GM19328 (cell line): ENCODE data around the gene HIRA.

Experiments used
- ATAC-seq: cut with Tn5 transposase; IDR thresholded peaks from one replicate; pipeline ENCODE4 v1.9.1; 2021; ENCODE audit warnings: mild to moderate bottlenecking, moderate library complexity; ENCODE audit not compliant: unreplicated experiment

The HIRA gene

GRCh38 chr22:19358195-19358594 lies 73.3 kb downstream of the HIRA start:
- ATAC-seq: no peak

GRCh38 chr22:19357270-19358105 lies 74.0 kb downstream of the HIRA start:
- ATAC-seq: no peak

- ATAC-seq: no peak
These were observed 74.7 kb downstream of the HIRA start for GRCh38 chr22:19356708-19357269.

GRCh38 chr22:19355413-19356157 lies 75.9 kb downstream of the HIRA start:
- ATAC-seq: no peak

GRCh38 chr22:19354201-19354600 lies 77.3 kb downstream of the HIRA start:
- ATAC-seq: no peak

GRCh38 chr22:19353363-19354131 lies 78.0 kb downstream of the HIRA start:
- ATAC-seq: no peak

- no peak for ATAC-seq
These were observed 78.8 kb downstream of the HIRA start for GRCh38 chr22:19352766-19353165.

GRCh38 chr22:19352217-19352616 lies 79.3 kb downstream of the HIRA start:
- ATAC-seq: no peak

- no peak for ATAC-seq
These were observed 79.9 kb downstream of the HIRA start for GRCh38 chr22:19351604-19352003.

- no peak for ATAC-seq
These were observed 80.6 kb downstream of the HIRA start for GRCh38 chr22:19350947-19351346.

GRCh38 chr22:19350476-19350859 lies 81.1 kb downstream of the HIRA start:
- ATAC-seq: no peak

- ATAC-seq: no peak
These were observed 81.6 kb downstream of the HIRA start for GRCh38 chr22:19349778-19350475.

GRCh38 chr22:19346677-19347265 lies 84.8 kb downstream of the HIRA start:
- no peak for ATAC-seq

- ATAC-seq: no peak
These were observed 87.1 kb downstream of the HIRA start for GRCh38 chr22:19344420-19344819.

GRCh38 chr22:19343470-19343869 lies 88.1 kb downstream of the HIRA start:
- ATAC-seq: no peak

- no peak for ATAC-seq
These were observed 90.0 kb downstream of the HIRA start for GRCh38 chr22:19341500-19341899.

GRCh38 chr22:19337137-19337536 lies 94.4 kb downstream of the HIRA start:
- no peak for ATAC-seq

GRCh38 chr22:19336133-19337075 lies 95.1 kb downstream of the HIRA start:
- no peak for ATAC-seq

- no peak for ATAC-seq
These were observed 99.6 kb downstream of the HIRA start for GRCh38 chr22:19331975-19332374.
